Stromal cell of bone marrow (primary cell): ENCODE data around the gene MPIG6B.
A peak's percentile ranks its signal among the peaks of the same experiment; 100 is the strongest.
"Not testable (repeated sequence)": the region's sequence is repeated elsewhere in the genome, so short reads cannot be mapped to it uniquely, and the experiment has no call there.

Source experiments
- DNase-seq: peaks from one replicate; pipeline ENCODE4 v3.0.0-alpha.2; 2012; ENCODE audit warnings: low read depth

Gene MPIG6B

GRCh38 chr6:31701666-31702404, 21.3 kb upstream of the MPIG6B start:
- DNase-seq: no peak

GRCh38 chr6:31702405-31702818, 20.8 kb upstream of the MPIG6B start:
- DNase-seq: no peak

- DNase-seq: peak; percentile 97
Observed at GRCh38 chr6:31702819-31703716, 20.1 kb upstream of the MPIG6B start, which contains the start of gene ABHD16A. TSS of gene ABHD16A (minus strand) at chr6:31703324. CDS start at chr6:31703281, 43 bp downstream.

- no peak for DNase-seq
Observed at GRCh38 chr6:31705931-31706330, 17.2 kb upstream of the MPIG6B start.

GRCh38 chr6:31706599-31706998, 16.6 kb upstream of the MPIG6B start, which contains the start of gene LY6G6F:
TSS of gene LY6G6F (plus strand) at chr6:31706866. CDS start at chr6:31706907, 41 bp downstream.
- DNase-seq: no peak

- DNase-seq: no peak
Observed at GRCh38 chr6:31707701-31708100, 15.5 kb upstream of the MPIG6B start.

- no peak for DNase-seq
Observed at GRCh38 chr6:31708224-31708623, 14.9 kb upstream of the MPIG6B start.

- not testable (repeated sequence) for DNase-seq
Observed at GRCh38 chr6:31709157-31709556, 14.0 kb upstream of the MPIG6B start.

- no peak for DNase-seq
Observed at GRCh38 chr6:31710523-31711219, 12.5 kb upstream of the MPIG6B start.

- DNase-seq: no peak
Observed at GRCh38 chr6:31711233-31711632, 11.9 kb upstream of the MPIG6B start.

- no peak for DNase-seq
Observed at GRCh38 chr6:31712296-31712695, 10.9 kb upstream of the MPIG6B start.

GRCh38 chr6:31713465-31713864, 9.7 kb upstream of the MPIG6B start:
- DNase-seq: no peak

GRCh38 chr6:31713991-31714684, 9.0 kb upstream of the MPIG6B start:
- DNase-seq: no peak

GRCh38 chr6:31715022-31715958, 7.9 kb upstream of the MPIG6B start, which contains the start of gene LY6G6D:
TSS of gene LY6G6D (plus strand) at chr6:31715348. CDS start at chr6:31715356, 8 bp downstream.
- no peak for DNase-seq

GRCh38 chr6:31717499-31718222, 5.5 kb upstream of the MPIG6B start:
- DNase-seq: no peak

- DNase-seq: no peak
Observed at GRCh38 chr6:31718265-31718664, 4.9 kb upstream of the MPIG6B start.

GRCh38 chr6:31719001-31719400, 4.2 kb upstream of the MPIG6B start:
- no peak for DNase-seq

GRCh38 chr6:31720196-31720770, 2.9 kb upstream of the MPIG6B start:
- no peak for DNase-seq

- DNase-seq: no peak
Observed at GRCh38 chr6:31721351-31722020, 1.7 kb upstream of the MPIG6B start, which contains the start of gene LY6G6C. TSS of gene LY6G6C (minus strand) at chr6:31721746. CDS start at chr6:31721679, 67 bp downstream.
